OCI-LY1 (cell line): ENCODE measurements around the gene DLX3.

Experiments used
- H2AFZ ChIP-seq: fragments of 200-600 bp; sonication (generic), shearing (Covaris generic); 2 replicates; pipeline ENCODE4 v1.6.0; 2014; ENCODE audit warnings: antibody characterized with exemption, mild to moderate bottlenecking, low read length
- H3F3A ChIP-seq: fragments of 200-600 bp; sonication (generic), shearing (Covaris generic); 2 replicates; pipeline ENCODE4 v1.6.0; 2014; ENCODE audit warnings: mild to moderate bottlenecking, antibody characterized with exemption, low read length, moderate library complexity; ENCODE audit not compliant: insufficient read depth
- H3K27ac ChIP-seq: fragments of 200-600 bp; sonication (generic); 2 replicates; pipeline ENCODE4 v1.5.1; 2014; ENCODE audit warnings: low read length, mixed run types, mild to moderate bottlenecking, low read depth; ENCODE audit not compliant: poor library complexity, severe bottlenecking
- H3K27me3 ChIP-seq: fragments of 200-600 bp; sonication (generic); 2 replicates; pipeline ENCODE4 v1.6.0; 2014; ENCODE audit warnings: antibody characterized with exemption, mild to moderate bottlenecking, low read length, moderate library complexity; ENCODE audit not compliant: insufficient read depth
- H3K36me3 ChIP-seq: fragments of 200-600 bp; sonication (generic); 2 replicates; pipeline ENCODE4 v1.6.1; 2014; ENCODE audit warnings: mild to moderate bottlenecking, antibody characterized with exemption, low read length, moderate library complexity, mixed read lengths; ENCODE audit not compliant: insufficient read depth
- H3K4me1 ChIP-seq: fragments of 200-600 bp; sonication (generic); 2 replicates; pipeline ENCODE4 v1.5.1; 2014; ENCODE audit warnings: mild to moderate bottlenecking, low read length, moderate library complexity; ENCODE audit not compliant: insufficient read depth, severe bottlenecking
- H3K4me2 ChIP-seq: fragments of 200-600 bp; sonication (generic), shearing (Covaris generic); 2 replicates; pipeline ENCODE4 v1.6.1; 2014; ENCODE audit warnings: low read length
- H3K4me3 ChIP-seq: fragments of 200-600 bp; sonication (generic); 2 replicates; pipeline ENCODE4 v1.5.1; 2014; ENCODE audit warnings: low read length, low read depth, mild to moderate bottlenecking, mixed read lengths; ENCODE audit not compliant: poor library complexity, severe bottlenecking
- H3K79me2 ChIP-seq: fragments of 200-600 bp; shearing (Covaris generic); 2 replicates; pipeline ENCODE4 v1.6.1; 2016; ENCODE audit warnings: mixed run types, low read length, mixed read lengths; ENCODE audit not compliant: insufficient read depth
- H3K9ac ChIP-seq: fragments of 200-600 bp; sonication (generic), shearing (Covaris generic); 2 replicates; pipeline ENCODE4 v1.6.1; 2014; ENCODE audit warnings: mild to moderate bottlenecking, low read length, mixed read lengths
- H3K9me2 ChIP-seq: fragments of 200-600 bp; sonication (generic), shearing (Covaris generic); 2 replicates; pipeline ENCODE4 v1.6.1; 2014; ENCODE audit warnings: low read depth, mild to moderate bottlenecking, low read length, mixed read lengths
- H3K9me3 ChIP-seq: fragments of 200-600 bp; shearing (Covaris generic); 2 replicates; pipeline ENCODE4 v1.6.1; 2014; ENCODE audit warnings: low read length, mixed read lengths
- H4K20me1 ChIP-seq: fragments of 200-600 bp; sonication (generic), shearing (Covaris generic); 2 replicates; pipeline ENCODE4 v1.6.0; 2016; ENCODE audit warnings: mild to moderate bottlenecking, low read length; ENCODE audit not compliant: insufficient read depth
- EZH2 ChIP-seq: fragments of 200-600 bp; sonication (generic), shearing (Covaris generic); IDR thresholded peaks from 2 replicates; pipeline ENCODE4 v1.8.0; 2017; ENCODE audit warnings: borderline replicate concordance, mixed run types, mild to moderate bottlenecking, antibody characterized with exemption, low read length, moderate library complexity, mixed read lengths
- TF ChIP-seq, protein P1 (sequence below): fragments of 200-600 bp; sonication (generic), shearing (Covaris generic); IDR thresholded peaks from 2 replicates; pipeline ENCODE4 v1.5.1; 2017; ENCODE audit warnings: mild to moderate bottlenecking, antibody characterized with exemption, low read length, moderate library complexity, mixed read lengths

DLX3 gene

DNA sequence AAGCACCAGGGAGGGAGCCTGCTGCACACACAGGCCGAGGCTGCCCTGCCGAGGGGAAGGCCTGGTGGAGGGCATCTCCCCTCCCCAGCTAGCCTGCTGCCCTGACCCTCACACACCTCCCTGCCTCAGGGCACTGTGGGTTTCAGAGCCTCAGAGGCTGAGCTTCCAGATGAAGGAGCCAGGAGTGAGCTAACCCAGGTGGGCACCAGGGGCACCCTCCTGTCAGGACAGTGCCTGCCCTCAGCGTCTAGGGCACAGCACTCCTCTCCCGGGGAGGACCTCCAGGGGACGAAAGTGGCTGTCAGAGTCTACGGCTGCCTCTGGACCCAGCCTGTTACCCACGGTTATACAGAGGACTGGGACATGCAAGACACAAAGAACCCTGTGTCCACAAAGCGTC is 48.8 kb downstream of the DLX3 start:
- Histone ChIP-seq H3K4me1 (no peaks in the 10 kb centered on the region), H3K27ac (no peak overlapping the region), H3K4me3 (no peak overlapping the region), H3K27me3 (no peaks in the 10 kb centered on the region; the same call in 1 of the 2 replicates), H2AFZ (no peak overlapping the region), H3K4me2 (no peak overlapping the region), H3K9me2 (no peaks in the 10 kb centered on the region), H3K36me3 (no peaks in the 10 kb centered on the region), H3K9ac (no peak overlapping the region), H3F3A (no peaks in the 10 kb centered on the region), H3K9me3 (no peaks in the 10 kb centered on the region), H4K20me1 (no peaks in the 10 kb centered on the region), H3K79me2 (no peaks in the 10 kb centered on the region)
- TF ChIP-seq, protein P1, sequence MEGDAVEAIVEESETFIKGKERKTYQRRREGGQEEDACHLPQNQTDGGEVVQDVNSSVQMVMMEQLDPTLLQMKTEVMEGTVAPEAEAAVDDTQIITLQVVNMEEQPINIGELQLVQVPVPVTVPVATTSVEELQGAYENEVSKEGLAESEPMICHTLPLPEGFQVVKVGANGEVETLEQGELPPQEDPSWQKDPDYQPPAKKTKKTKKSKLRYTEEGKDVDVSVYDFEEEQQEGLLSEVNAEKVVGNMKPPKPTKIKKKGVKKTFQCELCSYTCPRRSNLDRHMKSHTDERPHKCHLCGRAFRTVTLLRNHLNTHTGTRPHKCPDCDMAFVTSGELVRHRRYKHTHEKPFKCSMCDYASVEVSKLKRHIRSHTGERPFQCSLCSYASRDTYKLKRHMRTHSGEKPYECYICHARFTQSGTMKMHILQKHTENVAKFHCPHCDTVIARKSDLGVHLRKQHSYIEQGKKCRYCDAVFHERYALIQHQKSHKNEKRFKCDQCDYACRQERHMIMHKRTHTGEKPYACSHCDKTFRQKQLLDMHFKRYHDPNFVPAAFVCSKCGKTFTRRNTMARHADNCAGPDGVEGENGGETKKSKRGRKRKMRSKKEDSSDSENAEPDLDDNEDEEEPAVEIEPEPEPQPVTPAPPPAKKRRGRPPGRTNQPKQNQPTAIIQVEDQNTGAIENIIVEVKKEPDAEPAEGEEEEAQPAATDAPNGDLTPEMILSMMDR, result no peak

DNA sequence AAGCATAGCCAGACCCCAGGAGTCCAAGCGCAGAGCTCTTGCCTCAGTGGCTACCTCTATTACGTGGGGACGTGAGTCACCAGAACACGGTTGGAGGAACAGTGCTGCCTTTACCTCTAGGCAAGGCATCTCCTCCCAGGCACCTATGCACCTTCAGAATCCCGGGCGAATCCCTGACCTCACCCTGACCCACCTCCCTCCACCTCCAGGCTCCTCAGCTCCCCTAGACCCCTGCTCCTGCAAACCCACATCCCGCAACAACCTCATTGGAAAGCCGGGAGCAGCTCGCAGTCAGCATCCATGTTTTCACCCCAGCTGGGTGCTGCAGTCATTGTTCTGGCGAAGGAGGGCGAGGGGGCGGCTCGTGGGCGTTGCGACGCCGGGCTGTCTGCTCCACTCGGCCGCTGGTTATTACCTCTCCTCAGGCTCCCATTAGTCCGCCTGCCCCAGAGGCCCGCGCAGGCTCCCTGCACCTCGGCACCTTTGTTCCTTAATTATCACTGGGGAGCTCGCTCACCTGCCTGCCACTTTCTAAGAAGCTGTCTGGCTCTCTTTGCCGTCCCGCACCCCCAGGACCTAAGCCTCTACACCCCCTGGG is 50.7 kb downstream of the DLX3 start:
- Histone ChIP-seq H3K4me1 (no peaks in the 10 kb centered on the region), H4K20me1 (no peaks in the 10 kb centered on the region), H3K27me3 (no peaks in the 10 kb centered on the region; the same call in 1 of the 2 replicates), H3K9me2 (no peaks in the 10 kb centered on the region), H2AFZ (no peak overlapping the region), H3K27ac (no peak overlapping the region), H3K4me3 (no peak overlapping the region), H3F3A (no peaks in the 10 kb centered on the region), H3K36me3 (no peaks in the 10 kb centered on the region), H3K79me2 (no peaks in the 10 kb centered on the region), H3K4me2 (no peak overlapping the region), H3K9me3 (no peaks in the 10 kb centered on the region), H3K9ac (no peak overlapping the region)
- TF ChIP-seq, protein P1, result no peak
- TF ChIP-seq EZH2, result no peak

DNA sequence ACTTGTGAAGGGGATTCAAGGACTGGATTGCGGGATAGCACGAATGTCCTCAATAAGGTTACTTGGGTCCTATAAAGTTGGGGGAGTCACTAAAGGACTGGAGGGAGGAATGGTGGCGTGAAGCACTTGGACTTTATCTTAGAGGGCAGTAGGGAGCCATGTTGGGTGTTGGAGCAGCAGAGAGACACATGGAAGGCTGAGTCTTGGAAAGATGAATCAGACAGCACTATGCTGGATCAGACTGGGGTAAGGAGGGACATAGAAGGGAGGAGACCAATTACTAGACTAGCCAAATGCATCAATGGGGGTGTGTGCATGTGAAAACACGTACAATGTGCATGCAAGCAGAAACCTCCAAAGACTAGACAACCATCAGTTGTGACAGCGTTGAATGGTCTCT is 52.1 kb downstream of the DLX3 start:
- Histone ChIP-seq H3K36me3 (no peaks in the 10 kb centered on the region), H3K4me1 (no peaks in the 10 kb centered on the region), H3K9me2 (no peaks in the 10 kb centered on the region), H3K27ac (no peak overlapping the region), H3F3A (no peaks in the 10 kb centered on the region), H2AFZ (no peak overlapping the region), H3K4me2 (no peak overlapping the region), H3K9ac (no peak overlapping the region), H3K79me2 (no peaks in the 10 kb centered on the region), H3K4me3 (no peak overlapping the region), H4K20me1 (no peaks in the 10 kb centered on the region), H3K27me3 (no peaks in the 10 kb centered on the region; the same call in 1 of the 2 replicates), H3K9me3 (no peaks in the 10 kb centered on the region)
- no peak for TF ChIP-seq EZH2
- TF ChIP-seq, protein P1, result no peak
